ENCODE results near the gene SCAANT1.

Gene SCAANT1

GRCh38 chr3:63911873-63912767 lies at the start of gene SCAANT1:
Gene SCAANT1 (minus strand): TSS chr3:63912383.
- peak; percentile 55 to 78 (median 62) for DNase-seq

GRCh38 chr3:63961891-63962290 lies 49.7 kb upstream of the SCAANT1 start:
- DNase-seq, result no peak

GRCh38 chr3:63960048-63960711 lies 48.0 kb upstream of the SCAANT1 start:
- no peak for DNase-seq

GRCh38 chr3:63959146-63959545 lies 47.0 kb upstream of the SCAANT1 start:
- DNase-seq, result no peak

GRCh38 chr3:63955830-63956545 lies 43.8 kb upstream of the SCAANT1 start:
- DNase-seq, result no peak

- DNase-seq, result no peak
These were observed 43.0 kb upstream of the SCAANT1 start for GRCh38 chr3:63955036-63955650.

GRCh38 chr3:63954182-63954581 lies 42.0 kb upstream of the SCAANT1 start:
- no peak for DNase-seq

GRCh38 chr3:63952248-63952594 lies 40.0 kb upstream of the SCAANT1 start:
- no peak for DNase-seq

GRCh38 chr3:63951492-63952247 lies 39.5 kb upstream of the SCAANT1 start:
- no peak for DNase-seq

- DNase-seq, result no peak
These were observed 38.5 kb upstream of the SCAANT1 start for GRCh38 chr3:63950698-63951097.

GRCh38 chr3:63949005-63949404 lies 36.8 kb upstream of the SCAANT1 start:
- no peak for DNase-seq

- no peak for DNase-seq
These were observed 35.4 kb upstream of the SCAANT1 start for GRCh38 chr3:63947594-63947993.

GRCh38 chr3:63946753-63947152 lies 34.6 kb upstream of the SCAANT1 start:
- no peak for DNase-seq

GRCh38 chr3:63945558-63946096 lies 33.4 kb upstream of the SCAANT1 start:
- DNase-seq, result no peak

- no peak for DNase-seq
These were observed 31.5 kb upstream of the SCAANT1 start for GRCh38 chr3:63943678-63944077.

- no peak for DNase-seq
These were observed 30.3 kb upstream of the SCAANT1 start for GRCh38 chr3:63942528-63942927.

GRCh38 chr3:63940389-63940757 lies 28.2 kb upstream of the SCAANT1 start:
- no peak for DNase-seq

GRCh38 chr3:63937661-63938651 lies 25.8 kb upstream of the SCAANT1 start:
- no peak for DNase-seq

- no peak for DNase-seq
These were observed 24.7 kb upstream of the SCAANT1 start for GRCh38 chr3:63936925-63937324.

GRCh38 chr3:63934041-63934866 lies 22.1 kb upstream of the SCAANT1 start:
- DNase-seq, result no peak
